ENCODE measurements around the gene SBF1.
"Not testable (repeated sequence)": the region's sequence is repeated elsewhere in the genome, so short reads cannot be mapped to it uniquely, and the experiment has no call there.

Gene SBF1

DNA sequence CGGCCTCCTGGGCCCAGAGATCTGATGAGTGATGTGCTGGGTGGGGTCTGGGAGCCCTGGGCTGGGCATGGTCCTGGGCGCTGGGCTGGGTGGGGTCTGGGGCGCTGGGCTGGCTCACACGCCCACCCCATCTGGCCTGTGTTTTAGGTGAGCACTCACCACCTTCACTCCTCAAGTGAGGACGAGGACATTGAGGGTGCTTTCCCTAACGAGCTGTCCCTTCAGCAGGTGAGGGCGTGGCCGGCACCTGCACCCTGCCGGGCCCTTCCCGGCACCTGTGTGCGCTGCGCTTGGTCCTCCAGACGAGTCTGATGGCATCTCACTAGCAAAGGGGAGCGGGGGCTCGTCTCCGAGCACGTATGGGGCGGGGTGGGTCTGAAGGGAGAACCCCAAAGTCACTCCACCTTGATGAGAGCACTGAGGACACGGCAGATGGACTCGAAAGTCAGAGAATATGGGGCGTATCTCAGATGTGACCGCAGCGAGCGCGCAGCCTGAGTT lies 37.9 kb downstream of the SBF1 start:
- TF ChIP-seq CTCF (IDR thresholded peaks at IDR 0.05; ENCODE audit: borderline replicate concordance, insufficient read depth, low read depth, low read length): no peak
- no peak overlapping the region for H3K4me3 ChIP-seq (ENCODE audit: low read depth, low read length)

GRCh38 chr22:50436015-50436830 lies 38.6 kb downstream of the SBF1 start:
- no peak overlapping the region for H3K4me3 ChIP-seq (ENCODE audit: low read depth, low read length)
- TF ChIP-seq CTCF (IDR thresholded peaks at IDR 0.05; ENCODE audit: borderline replicate concordance, insufficient read depth, low read depth, low read length): no peak

DNA sequence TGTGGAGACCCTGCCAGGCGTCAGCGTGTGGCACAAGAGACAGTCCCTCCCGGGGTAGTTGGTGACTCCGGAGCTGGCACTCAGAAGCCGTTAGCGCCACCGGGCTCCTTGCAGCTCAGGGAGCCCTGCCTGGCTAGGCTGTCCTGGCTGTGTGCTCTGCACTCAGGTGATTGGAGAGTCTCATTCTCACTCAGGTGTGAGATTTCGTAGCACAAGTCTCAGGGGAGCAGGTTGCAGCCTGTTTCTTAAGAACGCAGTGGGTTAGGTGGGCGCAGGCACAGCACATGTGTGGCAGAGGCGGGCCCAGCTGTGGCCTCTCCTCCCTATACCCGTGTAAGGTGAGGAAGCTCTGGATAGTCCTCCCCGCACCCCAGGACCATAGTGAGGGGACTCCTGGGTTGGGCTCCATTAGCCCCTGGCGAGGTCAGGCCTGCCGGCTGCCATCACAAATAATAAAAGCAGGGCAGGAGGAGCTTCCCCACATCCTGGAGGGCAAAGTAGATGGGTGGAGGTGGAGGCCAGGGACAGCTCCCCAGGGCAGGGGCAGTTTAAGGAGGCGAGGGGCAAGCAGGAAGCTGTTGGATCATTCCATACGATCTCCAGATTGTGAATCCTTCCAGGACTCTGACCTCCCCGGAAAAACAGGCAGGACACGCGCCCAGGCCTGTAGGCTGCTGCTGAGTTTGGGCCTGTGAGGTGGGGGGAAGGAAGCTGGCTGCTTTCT lies 39.4 kb downstream of the SBF1 start:
- H3K4me3 ChIP-seq (ENCODE audit: low read depth, low read length): no peak overlapping the region
- TF ChIP-seq CTCF (IDR thresholded peaks at IDR 0.05; ENCODE audit: borderline replicate concordance, insufficient read depth, low read depth, low read length): no peak

- TF ChIP-seq CTCF (IDR thresholded peaks at IDR 0.05; ENCODE audit: borderline replicate concordance, insufficient read depth, low read depth, low read length): no peak
- H3K4me3 ChIP-seq (ENCODE audit: low read depth, low read length): no peak overlapping the region
Observed at GRCh38 chr22:50434849-50435248, 40.0 kb downstream of the SBF1 start.

DNA sequence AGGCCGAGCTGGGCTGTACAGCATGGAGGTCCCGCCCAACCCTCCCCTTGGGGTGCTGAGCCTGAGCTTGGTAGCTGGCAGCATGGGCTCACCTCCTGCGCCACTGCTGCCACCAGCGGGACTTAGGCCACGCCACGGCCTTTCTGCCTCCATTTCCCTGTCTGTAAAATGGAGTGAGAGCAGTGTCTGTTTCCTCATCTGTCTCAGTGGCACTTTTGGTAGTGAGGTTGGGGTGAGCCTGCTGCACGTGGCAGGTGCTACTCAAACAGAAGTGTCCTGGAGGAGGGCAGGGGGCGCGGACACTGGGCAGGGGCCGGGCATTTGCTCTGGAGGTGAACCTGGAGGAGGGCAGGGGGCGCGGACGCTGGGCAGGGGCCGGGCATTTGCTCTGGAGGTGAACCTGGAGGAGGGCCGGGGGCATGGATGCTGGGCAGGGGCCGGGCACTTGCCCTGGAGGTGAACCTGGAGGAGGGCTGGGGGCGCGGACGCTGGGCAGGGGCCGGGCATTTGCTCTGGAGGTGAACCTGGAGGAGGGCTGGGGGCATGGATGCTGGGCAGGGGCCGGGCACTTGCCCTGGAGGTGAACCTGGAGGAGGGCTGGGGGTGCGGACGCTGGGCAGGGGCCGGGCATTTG lies 41.8 kb downstream of the SBF1 start:
- not testable (repeated sequence) for H3K4me3 ChIP-seq (ENCODE audit: low read depth, low read length)

DNA sequence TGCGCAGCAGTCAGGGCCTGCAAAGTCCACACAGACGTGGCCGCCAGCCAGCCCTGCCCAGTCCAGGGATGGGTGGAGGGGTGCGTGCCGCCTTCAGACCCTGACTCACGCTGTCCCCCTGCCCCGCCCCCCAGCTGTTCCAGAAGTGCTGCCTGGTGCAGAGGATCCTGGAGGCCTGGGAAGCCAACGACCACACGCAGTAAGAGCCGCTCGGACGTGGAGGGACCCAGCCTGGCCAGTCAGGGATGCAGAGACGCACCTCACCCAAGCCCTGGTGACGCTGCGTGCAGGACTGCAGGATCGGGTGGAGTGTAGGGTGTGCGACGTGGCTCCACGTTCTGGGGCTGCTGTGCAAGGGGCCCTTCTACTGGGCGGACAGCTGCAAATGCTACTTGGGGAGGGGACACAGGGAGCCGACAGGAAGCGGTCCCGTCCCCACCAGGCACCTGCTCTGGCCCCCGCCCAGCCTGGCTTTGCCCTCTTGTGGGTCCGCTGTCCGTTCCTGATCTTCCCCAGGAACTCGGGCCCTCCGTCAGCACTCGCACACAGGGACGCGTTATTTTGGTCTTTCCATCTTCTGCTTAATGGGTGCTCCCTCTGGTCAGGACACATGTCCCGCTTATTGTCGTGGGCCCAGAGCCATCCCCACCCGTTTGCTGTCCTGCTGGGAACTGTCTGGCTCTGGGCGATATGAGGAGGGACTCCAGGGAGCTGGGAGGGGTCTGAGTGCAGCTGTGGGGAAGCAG lies 42.5 kb downstream of the SBF1 start:
- no peak overlapping the region for H3K4me3 ChIP-seq (ENCODE audit: low read depth, low read length)
- no peak for TF ChIP-seq CTCF (IDR thresholded peaks at IDR 0.05; ENCODE audit: borderline replicate concordance, insufficient read depth, low read depth, low read length)

Data from GM12875 (cell line).